Right forelimb (tissue), 1 donor: Measurements from ENCODE around the gene SIGLECL1.

Experiments
- DNase-seq: peaks from one replicate; pipeline ENCODE4 v3.0.0-alpha.2; 2018

SIGLECL1 gene

DNA sequence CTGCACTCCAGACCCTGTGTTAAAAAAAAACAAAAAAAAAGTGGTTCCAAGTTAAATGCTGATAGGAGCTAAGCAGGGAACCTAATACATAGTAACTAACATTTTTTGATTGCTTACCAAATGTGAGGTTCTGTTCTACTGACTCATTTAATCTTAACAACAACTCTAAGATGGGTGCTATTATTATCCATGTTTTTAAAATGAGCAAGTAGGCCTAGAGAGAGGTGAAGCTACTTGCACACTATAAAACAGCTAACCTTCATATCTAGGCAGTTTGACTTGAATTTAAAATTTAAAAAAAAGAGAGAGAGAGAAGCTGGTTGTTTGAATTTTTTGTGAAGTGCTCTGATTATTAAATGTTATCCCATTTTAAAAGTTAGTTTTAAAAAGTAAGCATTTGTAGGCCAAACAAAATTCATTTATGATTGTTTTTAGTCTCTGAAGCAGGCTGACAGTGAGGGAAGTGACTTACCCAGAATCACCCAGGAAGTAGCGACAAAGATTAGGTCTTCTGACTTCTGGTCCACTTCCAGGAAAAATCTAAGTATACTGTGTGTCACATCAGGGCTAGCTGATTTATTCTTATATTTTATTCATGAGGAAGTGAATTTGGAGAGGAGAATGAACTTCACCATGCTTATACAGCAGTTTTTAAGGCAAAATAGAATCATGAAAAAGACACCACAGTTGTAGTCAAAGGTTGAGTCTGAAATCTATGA, 2.4 kb downstream of the SIGLECL1 start:
- DNase-seq = no peak

DNA sequence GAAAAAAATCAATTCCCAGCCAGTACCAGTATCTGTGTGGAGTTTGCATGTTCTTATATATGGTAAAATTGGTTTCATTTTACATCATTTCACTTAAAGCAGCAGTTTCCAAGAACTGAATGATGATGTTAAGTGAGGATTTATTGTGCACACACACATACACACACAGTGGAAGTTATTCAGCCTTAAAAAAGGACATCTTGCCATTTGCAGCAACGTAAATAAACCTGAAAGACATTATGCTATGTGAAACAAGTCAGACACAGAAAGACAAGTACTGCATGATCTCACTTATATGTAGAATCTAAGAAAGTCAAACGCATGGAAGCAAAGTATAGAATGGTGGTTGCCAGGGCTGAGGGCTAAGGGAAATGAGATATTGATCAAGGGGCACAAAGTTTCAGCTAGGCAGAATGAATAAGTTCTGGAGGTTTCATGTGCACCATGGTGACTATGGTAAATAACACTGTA, 5.3 kb downstream of the SIGLECL1 start:
- no peak for DNase-seq

DNA sequence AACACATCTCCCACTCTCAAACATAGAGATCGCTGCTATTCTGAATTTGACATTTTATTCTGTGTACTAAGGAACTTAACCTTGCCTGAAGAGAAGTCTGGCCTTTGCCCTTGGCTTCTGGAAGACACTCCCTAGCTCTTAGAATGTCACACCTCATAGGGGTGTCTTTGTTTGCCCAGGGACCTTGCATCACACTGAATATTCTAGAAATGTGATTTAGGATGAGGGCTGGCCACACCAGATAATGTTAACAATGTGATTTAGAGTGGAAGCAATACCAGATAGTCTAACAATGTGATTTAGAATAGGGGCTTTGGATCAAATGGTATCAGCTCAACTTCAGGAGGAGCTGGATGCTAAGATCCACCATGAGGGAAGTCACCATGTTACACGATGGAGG, 6.6 kb downstream of the SIGLECL1 start:
- DNase-seq = no peak

DNA sequence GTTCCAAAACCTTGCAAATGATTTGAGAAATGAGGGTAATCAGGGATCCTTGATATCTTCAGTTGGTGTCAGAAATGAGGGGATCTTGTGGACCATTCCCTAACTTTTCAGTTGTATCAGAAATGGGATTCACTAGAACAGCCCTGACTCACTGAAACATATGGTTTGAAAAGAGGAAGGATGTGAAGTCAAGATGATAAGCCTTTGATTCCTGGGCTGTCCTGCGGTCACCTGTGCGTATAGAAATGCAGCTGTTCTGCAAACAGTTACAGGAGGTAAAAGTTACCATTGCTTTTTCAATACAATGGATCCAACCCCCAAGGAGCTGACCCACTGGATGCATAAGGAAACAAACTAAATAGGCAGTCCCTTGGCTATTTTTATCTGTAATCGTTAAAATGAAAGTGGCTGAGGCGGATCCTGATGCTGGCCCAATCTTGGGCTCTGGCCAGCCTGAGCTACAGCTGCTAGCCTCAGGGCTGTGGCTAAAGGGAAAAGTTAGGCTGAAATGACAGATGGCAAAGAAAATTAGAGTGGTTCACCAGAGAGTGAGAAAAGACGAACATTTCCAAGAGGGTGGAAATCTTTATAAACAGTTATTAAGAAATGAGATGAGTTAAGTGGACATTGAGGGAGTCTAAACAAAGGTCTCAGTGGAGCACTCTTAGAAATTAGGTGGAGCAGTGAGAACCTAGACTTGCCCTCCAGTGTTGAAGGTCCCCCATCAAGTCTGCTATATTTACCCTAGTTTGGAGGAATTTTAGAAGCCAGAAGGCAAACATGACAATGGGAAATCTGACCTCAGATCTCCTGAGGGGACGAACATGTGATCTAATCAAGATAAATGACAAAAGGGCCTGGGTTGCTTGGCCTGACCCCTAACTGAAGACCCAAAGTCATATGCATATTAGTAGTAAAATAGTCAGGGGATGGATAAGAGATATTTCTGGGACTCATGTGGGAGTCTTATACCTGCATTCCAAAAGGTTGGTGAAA, 7.6 kb downstream of the SIGLECL1 start:
- DNase-seq = no peak

DNA sequence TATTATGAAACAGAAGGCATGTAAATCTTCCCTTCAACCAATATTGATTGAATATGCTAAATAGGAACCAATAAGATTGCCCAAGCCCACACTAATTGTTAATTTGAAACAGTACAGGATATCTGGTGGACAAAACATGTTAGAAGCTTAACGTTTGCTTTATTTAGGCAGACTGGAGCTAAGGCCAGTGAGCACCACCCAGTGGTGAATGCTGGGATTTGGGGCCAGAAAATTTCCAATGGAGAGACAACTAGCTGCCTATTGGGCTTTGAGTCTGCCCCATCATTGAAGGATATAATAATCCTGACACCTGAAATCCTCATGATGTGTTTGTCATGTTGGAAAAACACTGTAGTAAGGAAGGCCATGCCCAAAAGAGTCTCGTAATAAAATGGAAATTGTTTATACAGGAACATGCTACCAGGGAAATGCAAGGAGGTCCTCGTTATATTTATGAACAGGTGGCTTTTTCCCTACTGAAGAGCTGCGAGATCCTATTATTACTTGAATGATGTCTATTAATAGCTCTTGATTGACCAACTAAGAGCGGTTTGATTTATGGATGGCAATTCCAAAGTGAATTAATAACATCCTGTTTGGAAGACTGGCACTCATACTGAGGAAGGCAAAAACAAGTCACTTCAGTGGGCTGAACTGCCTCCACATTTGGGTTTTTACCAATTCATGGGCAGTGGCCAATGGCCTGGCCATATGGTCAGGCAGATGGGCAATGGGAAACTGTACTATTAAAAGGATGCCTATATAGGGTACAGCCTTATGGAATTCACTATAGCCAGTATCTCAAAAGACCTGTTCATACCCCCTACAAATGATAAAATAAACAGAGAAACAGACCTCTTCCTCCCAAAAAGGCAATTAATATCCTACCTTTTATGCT, 8.7 kb downstream of the SIGLECL1 start:
- DNase-seq = peak; percentile 51

DNA sequence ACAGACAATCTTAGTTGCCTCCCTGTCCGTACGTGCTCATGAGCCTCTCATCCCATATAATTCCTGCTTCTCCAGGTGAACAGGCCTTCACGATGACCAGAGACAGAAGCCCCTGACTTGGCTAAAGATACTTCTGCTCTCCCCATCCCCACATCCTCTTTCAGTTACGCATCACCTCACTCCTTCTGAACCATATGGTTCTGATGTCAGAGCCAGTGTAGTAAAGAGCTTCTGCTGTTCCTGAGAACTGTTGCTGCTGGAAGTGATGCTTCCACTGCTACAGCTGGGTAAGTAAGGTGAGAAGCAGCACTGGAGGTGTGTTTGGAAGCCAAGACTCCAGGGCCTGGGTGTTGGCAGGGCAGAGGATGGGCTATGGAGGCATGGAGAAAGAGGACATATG, 12.9 kb downstream of the SIGLECL1 start:
- DNase-seq = no peak

DNA sequence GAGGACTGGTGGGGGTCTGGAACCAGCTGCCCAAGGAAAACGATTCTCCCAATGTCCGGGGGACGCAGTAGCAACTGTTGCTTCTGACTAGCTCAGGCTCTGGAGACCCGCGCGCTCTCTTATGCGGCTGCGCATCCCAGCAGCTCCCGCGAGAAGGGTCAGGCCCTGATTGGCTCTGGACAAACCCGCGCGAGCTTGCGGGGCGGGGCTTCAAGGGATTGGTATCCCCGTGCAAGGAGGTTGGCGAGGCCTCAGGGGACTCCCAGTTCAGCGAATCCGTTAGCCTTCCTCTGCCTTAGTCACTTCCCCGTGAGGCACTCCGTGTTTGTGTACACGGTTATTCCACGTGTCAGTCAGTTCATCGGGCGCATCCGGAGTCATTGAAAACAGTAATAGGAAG, 20.2 kb downstream of the SIGLECL1 start:
- no peak for DNase-seq

DNA sequence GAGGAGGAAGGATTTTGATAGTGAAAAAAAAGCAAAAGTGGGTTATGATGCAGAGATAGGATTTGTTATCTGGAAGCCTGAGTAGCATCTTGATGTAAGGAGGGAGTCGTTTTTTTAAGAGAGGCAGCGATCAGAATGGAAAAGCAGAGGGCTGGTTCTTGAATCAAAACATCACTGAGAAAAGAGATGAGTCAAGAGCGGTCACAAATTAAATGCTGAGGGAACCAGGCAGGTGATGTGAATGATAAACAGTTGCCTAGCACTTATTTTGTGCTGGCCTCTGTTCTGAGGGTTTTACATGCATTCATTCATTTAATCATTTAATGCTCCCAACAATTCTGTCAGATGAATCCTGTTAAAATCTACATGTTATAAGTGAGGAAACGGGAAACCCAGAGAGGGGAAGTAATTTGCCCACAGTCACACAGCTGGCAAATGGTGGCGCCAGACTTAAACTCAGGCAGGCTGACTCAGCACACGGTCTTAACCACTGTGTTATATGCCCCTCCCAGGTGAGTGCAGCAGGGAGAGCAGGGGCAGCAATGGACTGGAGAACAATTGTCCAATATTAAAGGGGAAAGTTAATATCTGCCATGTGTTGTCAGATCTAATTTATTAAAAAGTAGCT, 21.4 kb downstream of the SIGLECL1 start:
- DNase-seq = no peak

DNA sequence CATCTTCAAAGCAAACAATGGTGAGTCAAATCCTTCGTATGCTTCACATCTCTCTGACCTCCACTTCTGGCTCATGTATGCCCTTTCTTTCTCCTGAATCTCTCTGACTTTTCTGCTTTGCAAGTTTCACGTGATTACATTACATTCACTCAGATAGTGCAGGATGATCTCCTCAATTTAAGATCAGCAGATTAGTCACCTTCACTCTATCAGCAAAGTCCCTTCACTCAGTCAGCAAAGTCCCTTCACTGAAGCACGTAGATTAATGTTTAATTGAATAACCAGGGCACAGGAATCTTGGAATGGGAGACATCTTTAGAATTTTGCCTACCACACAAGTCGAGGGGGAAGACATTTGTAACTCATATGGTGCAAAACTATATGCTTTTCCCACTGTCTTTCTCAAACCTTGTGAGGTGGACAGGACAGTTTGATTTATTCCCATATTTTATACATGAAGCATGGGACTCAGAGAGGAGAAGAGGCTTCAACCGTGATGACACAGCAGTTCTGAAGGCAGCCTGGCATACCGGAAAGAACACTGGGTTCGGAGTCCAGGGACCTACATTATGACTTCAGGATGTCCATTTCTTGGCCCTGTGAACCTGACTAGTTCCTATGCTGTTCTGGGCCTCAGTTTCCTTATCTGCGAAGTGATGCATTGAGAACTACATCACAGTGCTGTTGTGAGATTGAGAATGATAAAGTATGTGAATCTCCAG, 23.3 kb downstream of the SIGLECL1 start:
- DNase-seq = no peak

DNA sequence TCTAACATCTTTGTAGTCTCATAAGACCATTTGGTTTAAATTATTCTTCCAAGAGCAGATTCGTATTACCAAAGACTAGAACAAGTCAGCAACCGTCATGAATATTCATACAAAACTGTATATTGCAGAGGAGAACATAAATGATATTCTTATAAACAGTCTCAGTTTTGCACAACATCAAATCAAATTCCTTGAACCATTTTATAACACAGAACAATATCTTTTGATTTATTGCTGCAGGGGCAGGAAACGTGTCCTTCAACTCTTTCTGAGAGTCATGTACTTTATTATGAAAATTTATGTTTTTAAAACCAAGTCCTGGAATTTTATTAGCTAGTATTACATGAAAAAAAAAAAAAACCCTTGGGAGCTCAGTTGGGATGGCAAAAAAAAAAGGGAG, 26.2 kb downstream of the SIGLECL1 start:
- DNase-seq = no peak

DNA sequence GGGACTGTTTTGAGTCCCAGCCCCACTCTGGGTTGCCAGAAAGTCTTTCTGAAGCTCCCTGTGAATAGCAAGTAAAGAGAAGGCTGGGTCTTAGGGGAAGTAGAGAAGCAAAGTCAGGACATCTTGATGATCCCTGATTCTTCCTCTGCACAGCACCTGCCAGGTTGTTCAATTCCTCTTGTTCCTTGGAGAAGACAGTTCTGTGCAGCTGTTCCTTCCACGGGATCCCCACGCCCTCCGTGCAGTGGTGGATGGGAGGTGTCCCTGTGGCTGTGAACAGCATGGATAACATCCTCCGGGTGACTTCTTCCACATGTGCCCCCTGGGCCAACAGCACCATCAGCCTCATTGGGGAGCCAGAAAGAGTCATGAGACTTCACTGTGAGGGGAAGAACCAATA, 31.5 kb downstream of the SIGLECL1 start:
- DNase-seq = no peak

DNA sequence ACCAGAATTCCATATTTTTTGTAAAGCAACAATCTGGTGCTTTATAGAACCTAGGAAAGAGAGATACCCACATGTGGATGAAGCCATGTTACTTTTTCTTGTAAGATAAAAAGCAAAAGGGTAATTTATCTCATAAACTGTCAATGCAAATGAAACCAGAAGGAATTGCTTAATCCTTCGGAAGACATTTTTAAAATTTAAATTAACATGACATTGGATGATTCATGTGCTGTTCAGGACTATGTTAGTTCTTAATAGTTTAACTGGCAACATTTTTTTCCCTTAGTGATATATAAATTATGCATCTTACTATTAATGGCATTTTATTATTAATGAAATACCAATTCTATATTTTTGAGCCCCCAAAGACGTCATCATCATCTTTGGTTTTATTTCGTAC, 34.8 kb downstream of the SIGLECL1 start:
- no peak for DNase-seq

DNA sequence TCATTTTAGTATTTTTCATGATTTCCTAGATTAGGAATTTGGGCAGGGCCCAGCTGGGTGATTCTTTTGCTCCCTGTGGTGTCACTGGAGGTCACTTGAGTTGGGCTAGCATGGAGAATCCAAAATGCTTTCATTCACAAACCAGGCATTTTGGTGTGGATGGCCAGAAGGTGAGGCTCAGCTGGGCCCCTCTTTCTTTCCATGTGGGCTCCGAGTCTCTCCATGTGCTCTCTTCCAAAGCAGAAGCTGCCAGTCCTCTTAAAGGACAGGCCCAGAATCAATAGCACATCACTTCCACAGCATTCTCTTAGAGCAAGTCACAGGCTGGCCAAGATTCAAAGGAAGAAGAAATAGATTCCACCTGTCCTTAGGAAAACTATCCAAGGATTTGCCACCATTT, 38.8 kb downstream of the SIGLECL1 start:
- no peak for DNase-seq

DNA sequence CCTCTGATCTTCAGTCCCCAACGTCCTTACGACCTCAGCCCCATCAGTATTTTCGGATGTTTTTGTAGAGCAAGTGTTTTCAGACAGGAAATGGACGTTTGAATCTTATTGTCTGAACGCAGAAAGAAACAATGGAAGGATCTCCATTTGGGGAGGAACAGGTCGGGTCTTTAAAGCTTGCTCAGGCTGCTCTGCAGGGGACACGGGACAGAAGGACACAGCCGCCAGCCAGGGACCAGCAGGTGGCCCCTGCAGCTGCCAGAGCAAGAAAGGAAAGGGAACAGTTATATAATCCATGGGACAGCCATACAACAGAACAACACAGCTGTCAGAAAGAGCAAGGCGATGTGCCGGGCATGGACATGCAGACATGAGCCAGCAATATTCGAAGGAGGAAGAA, 42.1 kb downstream of the SIGLECL1 start:
- no peak for DNase-seq

DNA sequence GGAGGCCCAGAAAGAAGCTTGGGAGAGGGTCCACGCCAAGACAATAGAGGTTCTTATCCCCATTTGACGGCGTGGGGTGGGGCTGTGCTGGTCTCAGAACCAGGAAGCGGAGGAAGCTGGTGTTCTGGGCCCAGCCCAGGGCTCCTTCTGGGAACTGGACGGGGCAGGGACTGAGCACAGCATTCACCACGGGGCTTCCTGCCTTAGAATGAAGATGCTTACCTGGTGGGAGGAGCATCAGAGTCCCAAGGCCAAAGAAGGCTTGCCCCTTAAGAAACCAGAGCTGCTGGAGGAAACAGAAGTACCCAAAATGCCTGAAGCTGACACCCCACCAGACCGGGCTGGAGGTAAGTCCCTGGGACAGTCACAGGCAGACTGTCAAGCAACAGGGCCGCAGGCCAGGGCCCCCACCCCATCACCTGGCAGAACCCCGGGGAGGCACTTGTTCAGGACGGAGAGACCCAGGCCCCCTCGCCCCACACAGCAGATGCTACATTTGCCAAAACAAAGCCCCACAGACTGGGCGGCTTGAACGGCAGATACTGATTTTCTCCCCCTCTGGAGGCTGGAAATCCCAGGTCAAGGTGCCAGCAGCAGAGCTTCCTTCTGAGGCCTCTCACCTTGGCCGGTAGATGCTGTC, 42.8 kb downstream of the SIGLECL1 start:
- no peak for DNase-seq

DNA sequence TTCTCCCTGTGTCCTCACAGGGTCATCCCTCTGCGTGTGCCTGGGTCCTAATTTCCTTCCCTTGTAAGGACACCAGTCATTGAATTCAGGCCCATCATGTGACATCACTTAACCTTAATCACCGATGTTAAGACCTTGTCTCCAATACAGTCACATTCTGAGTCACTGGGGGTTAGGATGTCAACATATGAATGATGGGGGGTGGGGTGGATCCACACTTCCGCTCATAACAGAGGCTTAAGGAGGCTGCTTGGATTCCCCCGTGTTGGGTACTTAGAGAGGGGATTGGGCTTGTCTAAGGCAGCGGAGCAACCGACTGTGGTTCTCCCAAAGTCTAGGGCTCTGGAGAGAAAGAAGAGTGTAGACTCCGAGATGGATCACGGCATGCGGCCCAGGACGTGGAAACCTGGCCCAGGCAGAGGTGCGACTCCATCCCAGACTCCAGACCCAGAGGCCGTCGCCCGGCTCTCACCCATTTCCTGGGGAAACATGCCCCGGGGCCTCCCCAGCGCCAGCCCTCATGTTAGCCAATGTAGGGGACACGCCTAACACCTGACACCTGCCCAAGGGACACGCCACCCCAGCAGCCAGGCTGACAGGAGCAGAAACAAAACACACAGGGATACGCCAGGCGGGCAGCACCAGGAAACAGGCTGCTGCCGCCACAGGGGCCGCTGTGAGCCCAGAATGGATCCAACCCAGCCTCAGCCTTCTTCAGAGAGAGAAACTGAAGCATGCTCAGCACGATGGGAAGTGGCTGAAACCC, 43.5 kb downstream of the SIGLECL1 start:
- DNase-seq = no peak

DNA sequence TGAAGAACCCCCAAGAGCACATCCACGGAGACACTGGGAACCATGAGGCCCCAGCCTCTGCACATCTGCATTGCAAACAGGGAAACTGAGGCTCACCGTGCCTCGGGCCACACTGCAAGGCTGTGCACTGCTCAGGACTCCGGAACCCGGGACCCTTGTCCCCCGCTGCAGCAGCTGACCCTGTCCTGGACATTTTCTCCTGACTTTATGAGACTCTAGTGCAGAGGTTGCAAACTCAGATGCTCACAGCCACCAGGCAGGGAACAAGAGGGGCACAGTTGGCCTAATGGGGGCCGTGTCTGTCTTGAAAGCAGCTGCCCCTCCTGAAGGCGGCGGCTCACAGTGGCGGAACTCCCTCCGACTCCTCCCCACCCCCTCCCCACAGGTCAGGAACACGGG, 44.1 kb downstream of the SIGLECL1 start:
- no peak for DNase-seq

DNA sequence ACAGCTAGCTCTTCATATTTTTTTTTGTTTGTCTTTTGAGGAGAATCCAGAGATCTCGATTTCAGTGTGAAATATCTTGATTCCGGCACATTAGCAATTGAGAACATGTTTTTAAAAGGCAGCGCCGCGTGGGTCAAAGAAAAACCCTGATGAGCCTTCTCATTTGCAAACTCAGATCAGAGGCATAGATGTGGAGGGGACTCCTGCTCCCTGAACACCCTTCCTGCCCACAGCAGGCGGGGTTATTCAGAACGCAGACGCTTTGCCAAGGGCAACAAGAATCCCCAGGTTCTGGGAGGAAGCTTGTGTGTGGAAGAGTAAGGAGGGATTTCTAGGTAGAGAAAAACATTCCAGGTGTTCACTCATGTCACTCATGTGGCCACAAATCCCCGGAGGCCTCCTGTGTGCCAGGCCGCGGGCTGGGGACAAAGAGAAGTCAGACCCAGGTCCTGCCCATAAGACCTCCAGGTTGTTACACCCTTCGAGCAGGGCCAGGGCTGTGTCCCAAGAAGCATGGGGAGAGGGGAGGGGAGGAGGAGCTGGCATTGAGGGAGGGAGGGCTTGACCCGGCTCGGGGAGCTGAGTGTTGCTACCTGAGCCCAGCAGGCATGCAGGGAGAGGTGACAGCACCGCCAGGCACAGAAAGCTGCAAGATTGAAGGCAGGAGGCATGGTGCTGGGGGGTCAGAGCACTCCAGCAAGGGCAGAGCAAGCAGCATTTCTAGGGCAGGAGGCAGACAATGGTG, 44.7 kb downstream of the SIGLECL1 start:
- DNase-seq = no peak

DNA sequence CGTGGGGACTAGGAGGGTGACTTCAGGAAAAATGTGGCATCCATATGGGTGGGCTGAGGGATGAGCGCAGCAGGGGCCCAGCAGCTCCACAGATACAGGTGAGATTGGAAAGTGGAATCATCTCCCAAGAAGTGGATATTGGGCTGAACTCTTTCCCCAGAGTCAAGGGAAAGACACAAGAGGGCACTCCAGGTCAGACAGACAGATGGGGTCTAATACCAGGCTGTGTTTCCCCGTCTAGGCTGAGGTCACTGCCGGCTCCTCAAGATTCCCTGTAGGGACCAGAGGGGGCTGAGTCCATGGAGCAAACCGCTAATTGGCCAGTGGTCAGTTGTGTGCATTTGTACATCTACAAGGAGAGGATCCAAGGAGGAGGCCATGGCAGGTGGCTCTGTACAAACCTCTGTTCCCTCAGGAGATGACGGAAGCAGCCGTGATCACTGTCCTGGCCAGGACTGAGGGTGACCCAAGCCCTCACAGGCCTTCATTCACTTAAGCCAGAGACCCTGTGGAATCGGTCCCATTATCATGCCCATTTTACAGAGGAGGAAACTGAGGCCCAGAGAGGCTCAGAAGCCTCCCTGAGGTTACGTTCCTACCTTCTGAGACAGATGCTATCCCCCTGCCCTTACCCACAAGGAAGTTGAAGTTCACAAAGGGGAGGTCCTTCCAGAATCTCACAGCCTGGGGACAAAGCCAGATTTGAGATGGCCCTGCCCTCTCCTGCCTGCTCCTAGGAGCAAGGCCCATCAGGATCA, 45.6 kb downstream of the SIGLECL1 start:
- no peak for DNase-seq
